HepG2 (cell line): Measurements from ENCODE around the gene CHST4.

Experiments used
- ELF1 ChIP-seq: sonication (generic); formaldehyde crosslinking; IDR thresholded peaks from 2 replicates; pipeline ENCODE4 v1.4.0; 2020; ENCODE audit warnings: missing genetic modification reagents
- EZH2 ChIP-seq: conservative IDR thresholded peaks from 2 replicates; pipeline ENCODE4 v1.6.1; 2012; ENCODE audit warnings: mild to moderate bottlenecking, low read depth, low read length, moderate library complexity
- FOSL1 ChIP-seq: sonication (generic); formaldehyde crosslinking; IDR thresholded peaks from 2 replicates; pipeline ENCODE4 v1.9.0; 2021; ENCODE audit warnings: missing genetic modification reagents, borderline replicate concordance
- HMG20A ChIP-seq: IDR thresholded peaks from 2 replicates; pipeline ENCODE4 v1.6.1; 2016; ENCODE audit warnings: borderline replicate concordance
- MYNN ChIP-seq: sonication (generic); formaldehyde crosslinking; IDR thresholded peaks from 2 replicates; pipeline ENCODE4 v1.4.0; 2020; ENCODE audit warnings: mild to moderate bottlenecking, low read depth, missing genetic modification reagents
- NCOA2 ChIP-seq: sonication (generic); formaldehyde crosslinking; IDR thresholded peaks from 2 replicates; pipeline ENCODE4 v1.8.0; 2022; ENCODE audit warnings: inconsistent platforms
- NFIC ChIP-seq: IDR thresholded peaks from 2 replicates; pipeline ENCODE4 v1.6.1; 2012; ENCODE audit warnings: mild to moderate bottlenecking, low read length, inconsistent platforms
- RXRA ChIP-seq: sonication (generic); formaldehyde crosslinking; IDR thresholded peaks from 2 replicates; pipeline ENCODE4 v1.5.1; 2020; ENCODE audit warnings: missing genetic modification reagents
- ZNF274 ChIP-seq: sonication (generic); formaldehyde crosslinking; IDR thresholded peaks from 2 replicates; pipeline ENCODE4 v1.5.1; 2020; ENCODE audit warnings: mild to moderate bottlenecking, missing genetic modification reagents
- TF ChIP-seq, protein P1 (sequence below): sonication (generic); formaldehyde crosslinking; conservative IDR thresholded peaks from 2 replicates; pipeline ENCODE4 v1.4.0; 2020; ENCODE audit warnings: mild to moderate bottlenecking, missing genetic modification reagents, moderate library complexity
- TF ChIP-seq, protein P2 (sequence below): sonication (generic); formaldehyde crosslinking; IDR thresholded peaks from 2 replicates; pipeline ENCODE4 v1.5.0; 2020; ENCODE audit warnings: mild to moderate bottlenecking, missing genetic modification reagents, moderate library complexity
- TF ChIP-seq, protein P3 (sequence below): sonication (generic); formaldehyde crosslinking; IDR thresholded peaks from 2 replicates; pipeline ENCODE4 v1.4.0; 2020; ENCODE audit warnings: missing genetic modification reagents

DNA sequence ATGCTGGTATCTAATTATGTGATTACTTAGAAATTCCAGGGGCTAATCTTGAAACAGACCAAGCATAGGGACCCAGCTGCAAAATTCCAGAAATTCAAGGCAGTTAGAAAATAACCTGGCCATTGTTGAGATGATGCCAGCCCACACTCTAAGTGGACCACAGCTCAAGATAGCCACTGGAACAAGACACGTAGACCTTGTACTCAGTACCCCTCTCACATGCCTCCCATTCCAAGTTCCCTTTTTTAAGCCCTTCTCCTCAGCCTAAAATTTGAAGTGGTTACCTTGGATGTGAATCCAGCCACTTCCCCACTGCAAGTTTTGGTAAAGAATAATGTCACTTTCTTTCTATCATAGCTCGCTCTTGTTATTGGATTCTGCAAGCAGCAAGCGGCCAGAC, 33.0 kb upstream of the CHST4 start:
- TF ChIP-seq, protein P1, sequence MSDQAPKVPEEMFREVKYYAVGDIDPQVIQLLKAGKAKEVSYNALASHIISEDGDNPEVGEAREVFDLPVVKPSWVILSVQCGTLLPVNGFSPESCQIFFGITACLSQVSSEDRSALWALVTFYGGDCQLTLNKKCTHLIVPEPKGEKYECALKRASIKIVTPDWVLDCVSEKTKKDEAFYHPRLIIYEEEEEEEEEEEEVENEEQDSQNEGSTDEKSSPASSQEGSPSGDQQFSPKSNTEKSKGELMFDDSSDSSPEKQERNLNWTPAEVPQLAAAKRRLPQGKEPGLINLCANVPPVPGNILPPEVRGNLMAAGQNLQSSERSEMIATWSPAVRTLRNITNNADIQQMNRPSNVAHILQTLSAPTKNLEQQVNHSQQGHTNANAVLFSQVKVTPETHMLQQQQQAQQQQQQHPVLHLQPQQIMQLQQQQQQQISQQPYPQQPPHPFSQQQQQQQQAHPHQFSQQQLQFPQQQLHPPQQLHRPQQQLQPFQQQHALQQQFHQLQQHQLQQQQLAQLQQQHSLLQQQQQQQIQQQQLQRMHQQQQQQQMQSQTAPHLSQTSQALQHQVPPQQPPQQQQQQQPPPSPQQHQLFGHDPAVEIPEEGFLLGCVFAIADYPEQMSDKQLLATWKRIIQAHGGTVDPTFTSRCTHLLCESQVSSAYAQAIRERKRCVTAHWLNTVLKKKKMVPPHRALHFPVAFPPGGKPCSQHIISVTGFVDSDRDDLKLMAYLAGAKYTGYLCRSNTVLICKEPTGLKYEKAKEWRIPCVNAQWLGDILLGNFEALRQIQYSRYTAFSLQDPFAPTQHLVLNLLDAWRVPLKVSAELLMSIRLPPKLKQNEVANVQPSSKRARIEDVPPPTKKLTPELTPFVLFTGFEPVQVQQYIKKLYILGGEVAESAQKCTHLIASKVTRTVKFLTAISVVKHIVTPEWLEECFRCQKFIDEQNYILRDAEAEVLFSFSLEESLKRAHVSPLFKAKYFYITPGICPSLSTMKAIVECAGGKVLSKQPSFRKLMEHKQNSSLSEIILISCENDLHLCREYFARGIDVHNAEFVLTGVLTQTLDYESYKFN (CRISPR knock-in tag), result no peak
- TF ChIP-seq, protein P2, sequence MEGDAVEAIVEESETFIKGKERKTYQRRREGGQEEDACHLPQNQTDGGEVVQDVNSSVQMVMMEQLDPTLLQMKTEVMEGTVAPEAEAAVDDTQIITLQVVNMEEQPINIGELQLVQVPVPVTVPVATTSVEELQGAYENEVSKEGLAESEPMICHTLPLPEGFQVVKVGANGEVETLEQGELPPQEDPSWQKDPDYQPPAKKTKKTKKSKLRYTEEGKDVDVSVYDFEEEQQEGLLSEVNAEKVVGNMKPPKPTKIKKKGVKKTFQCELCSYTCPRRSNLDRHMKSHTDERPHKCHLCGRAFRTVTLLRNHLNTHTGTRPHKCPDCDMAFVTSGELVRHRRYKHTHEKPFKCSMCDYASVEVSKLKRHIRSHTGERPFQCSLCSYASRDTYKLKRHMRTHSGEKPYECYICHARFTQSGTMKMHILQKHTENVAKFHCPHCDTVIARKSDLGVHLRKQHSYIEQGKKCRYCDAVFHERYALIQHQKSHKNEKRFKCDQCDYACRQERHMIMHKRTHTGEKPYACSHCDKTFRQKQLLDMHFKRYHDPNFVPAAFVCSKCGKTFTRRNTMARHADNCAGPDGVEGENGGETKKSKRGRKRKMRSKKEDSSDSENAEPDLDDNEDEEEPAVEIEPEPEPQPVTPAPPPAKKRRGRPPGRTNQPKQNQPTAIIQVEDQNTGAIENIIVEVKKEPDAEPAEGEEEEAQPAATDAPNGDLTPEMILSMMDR (CRISPR knock-in tag), result no peak
- TF ChIP-seq ELF1 (no peak), ZNF274 (CRISPR knock-in tag) (no peak), NCOA2 (CRISPR knock-in tag) (no peak), FOSL1 (no peak), HMG20A (no peak), MYNN (no peak), RXRA (no peak), EZH2 (no peak), NFIC (no peak)
- TF ChIP-seq, protein P3, sequence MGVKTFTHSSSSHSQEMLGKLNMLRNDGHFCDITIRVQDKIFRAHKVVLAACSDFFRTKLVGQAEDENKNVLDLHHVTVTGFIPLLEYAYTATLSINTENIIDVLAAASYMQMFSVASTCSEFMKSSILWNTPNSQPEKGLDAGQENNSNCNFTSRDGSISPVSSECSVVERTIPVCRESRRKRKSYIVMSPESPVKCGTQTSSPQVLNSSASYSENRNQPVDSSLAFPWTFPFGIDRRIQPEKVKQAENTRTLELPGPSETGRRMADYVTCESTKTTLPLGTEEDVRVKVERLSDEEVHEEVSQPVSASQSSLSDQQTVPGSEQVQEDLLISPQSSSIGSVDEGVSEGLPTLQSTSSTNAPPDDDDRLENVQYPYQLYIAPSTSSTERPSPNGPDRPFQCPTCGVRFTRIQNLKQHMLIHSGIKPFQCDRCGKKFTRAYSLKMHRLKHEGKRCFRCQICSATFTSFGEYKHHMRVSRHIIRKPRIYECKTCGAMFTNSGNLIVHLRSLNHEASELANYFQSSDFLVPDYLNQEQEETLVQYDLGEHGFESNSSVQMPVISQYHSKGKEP, result no peak
